HG03457 (cell line): ENCODE measurements around the gene PDCD4.

Experiments
- ATAC-seq: cut with Tn5 transposase; IDR thresholded peaks from one replicate; pipeline ENCODE4 v1.9.1; 2021; ENCODE audit warnings: moderate number of reproducible peaks; ENCODE audit not compliant: unreplicated experiment

PDCD4 gene

GRCh38 chr10:110841767-110842267, 29.9 kb upstream of the PDCD4 start:
- peak; percentile 51 for ATAC-seq

GRCh38 chr10:110842326-110842904, 29.3 kb upstream of the PDCD4 start:
- ATAC-seq: no peak

DNA sequence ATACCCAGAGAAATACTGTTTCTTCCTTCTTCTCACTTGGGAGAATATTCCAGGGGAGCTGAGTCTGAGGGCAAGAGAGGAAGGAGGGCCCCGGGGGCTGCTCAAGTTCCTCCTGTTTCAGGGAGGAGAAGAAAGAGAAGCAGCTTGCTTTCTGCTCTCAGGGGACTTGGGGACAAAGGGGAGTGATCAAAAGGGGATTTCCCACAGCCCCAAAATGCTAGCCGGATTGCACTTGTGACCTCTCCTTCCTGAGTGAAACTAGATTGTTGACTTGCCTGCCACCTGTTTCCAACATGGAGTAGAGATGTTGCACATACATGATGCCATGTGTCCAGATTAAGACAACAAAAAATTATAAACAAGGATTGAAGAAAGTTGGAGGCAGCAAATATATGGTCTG, 28.7 kb upstream of the PDCD4 start:
- peak; percentile 83 for ATAC-seq

DNA sequence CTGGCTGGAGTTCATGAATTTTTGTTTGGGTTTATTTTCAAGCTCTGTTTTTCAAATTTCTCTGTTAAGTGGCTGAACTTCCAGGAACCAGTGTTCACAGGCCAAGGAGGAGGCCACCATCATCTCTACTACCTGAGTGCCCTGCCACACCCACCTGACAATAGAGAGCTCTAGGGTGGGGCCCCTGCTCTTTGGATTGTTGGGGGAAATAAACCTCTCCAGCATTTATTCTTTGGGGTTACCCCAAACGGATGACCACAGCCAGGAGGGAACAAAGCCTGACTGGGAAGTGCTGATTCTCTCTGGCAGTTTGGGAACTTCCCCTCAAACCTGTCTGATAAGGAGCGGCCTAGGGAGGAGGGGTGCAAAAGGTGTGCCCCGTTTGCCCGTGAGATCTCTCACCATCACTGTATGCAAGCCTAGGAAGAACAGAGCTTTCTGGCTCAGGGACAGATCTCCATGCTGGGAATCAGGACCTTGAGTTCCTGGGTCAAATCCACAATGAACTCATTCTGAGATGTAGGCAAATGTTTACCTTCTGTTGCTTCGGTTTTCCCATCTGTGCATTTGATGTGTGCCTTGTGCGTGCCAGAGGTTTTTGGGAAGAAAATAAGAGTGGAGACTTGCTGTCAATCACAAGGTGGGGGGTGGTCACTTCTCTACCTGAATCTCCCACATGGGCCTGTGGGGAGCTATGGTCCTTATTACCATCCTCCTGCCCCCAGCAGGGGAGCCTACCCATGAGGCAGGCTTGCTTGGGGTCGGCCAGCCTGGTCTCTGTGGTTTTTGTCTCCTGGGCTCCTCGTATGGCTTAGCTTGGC, 27.7 kb upstream of the PDCD4 start:
- ATAC-seq: no peak

GRCh38 chr10:110844617-110844881, 27.2 kb upstream of the PDCD4 start:
- ATAC-seq: no peak

DNA sequence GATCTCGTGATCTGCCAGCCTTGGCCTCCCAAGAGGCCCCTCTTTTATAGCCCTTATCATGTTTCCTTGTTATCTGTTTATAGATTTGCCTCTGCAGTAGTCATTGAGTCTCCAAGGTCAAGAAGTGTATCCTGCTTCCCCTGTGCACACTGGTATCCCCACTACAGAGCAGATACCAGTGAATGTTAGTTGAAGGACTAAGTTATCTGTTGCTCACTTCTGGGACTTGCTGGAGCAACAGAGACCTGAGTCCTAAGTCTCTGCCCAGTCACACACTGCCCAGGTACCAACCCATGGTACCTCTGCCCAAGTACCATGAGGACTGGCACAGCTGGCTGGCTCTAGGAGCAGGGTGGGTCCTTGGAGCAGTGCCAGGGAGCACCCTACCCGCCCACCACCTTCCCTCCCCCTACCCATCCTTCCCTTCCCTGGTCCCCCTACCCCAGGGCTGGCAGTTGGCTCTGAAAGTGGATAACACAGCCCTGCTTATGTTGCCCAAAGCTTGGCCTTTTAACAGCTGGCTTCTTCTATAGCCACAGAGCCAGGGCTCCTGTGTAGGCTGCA, 26.5 kb upstream of the PDCD4 start:
- no peak for ATAC-seq

DNA sequence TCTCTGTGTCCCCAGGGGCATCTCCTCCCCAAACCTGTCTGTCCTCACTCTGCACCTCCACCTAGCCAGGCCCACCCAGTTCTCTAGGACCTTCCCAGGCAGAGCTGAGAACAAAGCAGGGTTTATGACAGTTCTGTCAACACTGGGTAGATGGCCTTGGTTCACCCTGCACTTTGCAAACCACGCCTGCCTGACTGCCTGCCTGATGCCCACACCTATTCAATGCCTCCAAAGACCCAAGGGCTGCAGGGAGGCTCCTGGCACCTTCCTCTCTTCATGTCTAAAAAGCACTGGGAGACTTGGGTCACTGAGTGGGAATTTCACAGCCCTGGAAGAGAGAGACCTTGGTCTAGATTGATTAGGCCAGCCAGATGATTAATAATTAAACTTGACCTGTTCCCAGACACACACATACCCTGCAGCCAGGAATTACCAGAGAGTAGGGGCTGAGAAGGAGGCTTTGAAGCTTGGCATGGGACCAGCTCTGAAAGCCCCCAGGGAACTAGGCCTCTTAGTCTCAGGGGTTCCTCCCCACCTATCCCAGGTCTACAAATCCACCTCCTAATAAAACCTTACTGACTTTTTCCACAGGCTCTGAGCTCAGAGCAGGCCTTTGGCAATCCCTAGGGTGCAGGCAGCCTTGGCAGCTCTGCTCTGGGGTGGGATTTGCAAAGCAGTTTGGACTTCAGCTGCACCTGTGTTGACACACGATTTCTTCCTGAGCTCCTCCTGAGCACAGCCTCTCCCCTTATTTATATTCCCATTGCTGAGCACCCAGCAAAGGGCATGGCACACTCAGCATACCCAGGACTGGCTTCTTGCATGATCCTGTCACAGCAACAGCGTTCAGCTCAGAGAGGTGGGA, 25.7 kb upstream of the PDCD4 start:
- ATAC-seq: no peak

DNA sequence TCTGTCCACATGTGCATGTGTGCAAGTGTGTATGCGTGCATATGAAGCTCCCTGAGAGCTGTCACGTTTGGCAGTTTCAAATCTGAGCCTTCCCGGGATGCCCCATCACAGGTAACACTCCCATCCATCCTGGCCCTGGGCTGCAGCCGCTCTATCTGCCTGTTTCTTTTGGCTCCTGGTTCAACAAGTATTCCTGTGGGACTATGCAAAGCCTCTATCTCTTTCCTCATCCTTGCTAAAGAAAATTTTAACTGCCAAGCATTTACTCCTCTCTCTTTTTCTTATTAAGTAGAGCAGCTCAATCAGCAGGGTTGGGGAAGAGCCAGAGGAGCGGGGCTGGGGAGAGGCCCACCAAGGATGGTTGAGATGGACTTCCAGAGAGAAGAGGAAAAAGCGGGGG, 24.4 kb upstream of the PDCD4 start:
- no peak for ATAC-seq

GRCh38 chr10:110848106-110848505, 23.6 kb upstream of the PDCD4 start:
- ATAC-seq: no peak

- ATAC-seq: no peak
These were observed 21.6 kb upstream of the PDCD4 start for GRCh38 chr10:110850099-110850498.

DNA sequence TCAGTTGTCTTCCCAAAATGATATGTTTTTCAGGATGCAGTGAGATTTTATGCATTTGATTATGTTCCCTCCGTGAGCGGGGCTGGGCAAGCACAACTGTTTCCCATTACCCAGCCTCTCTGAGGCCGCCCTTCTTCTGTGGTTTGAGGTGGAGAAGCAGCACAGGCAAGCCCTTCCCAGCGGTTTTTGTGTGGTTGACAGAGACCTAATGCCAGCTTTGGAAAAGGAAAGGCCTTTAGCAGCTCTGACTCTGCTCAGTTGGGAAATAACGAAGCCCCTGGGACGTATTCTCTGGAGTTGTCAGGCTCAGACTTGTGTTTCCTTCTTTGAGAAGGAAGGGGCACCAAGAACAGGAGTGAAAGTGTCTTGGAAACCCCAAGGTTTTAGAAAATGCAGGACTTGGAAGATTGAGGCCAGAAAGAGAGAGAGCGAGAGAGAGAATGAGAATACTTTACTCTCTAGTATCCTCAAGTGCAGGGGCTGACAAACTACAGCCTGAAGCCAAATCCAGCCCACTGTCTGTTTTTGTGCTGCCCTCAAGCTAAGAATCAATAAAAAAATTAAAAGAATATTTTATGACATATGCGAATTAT, 20.6 kb upstream of the PDCD4 start:
- no peak for ATAC-seq

DNA sequence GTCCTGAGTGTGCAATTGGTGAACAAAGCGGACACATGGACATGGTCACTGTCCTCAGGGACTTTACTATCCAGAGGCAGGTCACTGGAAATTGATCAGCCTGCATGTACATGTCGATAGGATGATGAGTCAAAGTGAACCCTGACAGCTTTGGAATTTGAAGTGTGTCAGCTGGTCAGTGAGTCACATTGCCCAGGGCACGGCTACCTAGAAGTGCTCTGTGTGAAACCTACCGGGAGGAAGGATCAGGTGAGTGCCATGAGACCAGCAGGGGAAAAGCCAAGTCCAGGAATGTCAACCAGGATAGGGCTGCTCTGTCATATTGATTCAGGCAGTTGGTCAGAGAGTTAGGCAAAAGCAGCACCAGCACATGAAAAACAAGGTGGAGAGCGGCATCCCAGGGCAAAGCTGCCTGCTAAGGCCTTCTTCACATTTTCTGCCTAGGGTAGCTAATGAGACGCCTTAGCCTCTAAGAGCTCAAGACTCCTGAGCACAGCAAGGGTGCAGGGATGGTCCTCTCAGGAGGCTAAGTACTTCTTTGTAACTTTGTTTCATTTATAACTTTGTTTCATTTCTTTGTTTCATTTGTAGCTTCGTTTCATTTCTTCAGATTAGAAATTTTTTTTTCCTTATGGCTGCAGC, 19.4 kb upstream of the PDCD4 start:
- no peak for ATAC-seq

GRCh38 chr10:110852947-110853346, 18.8 kb upstream of the PDCD4 start:
- no peak for ATAC-seq

GRCh38 chr10:110853921-110854605, 17.7 kb upstream of the PDCD4 start:
- ATAC-seq: no peak

- no peak for ATAC-seq
These were observed 14.2 kb upstream of the PDCD4 start for GRCh38 chr10:110857265-110858171.

DNA sequence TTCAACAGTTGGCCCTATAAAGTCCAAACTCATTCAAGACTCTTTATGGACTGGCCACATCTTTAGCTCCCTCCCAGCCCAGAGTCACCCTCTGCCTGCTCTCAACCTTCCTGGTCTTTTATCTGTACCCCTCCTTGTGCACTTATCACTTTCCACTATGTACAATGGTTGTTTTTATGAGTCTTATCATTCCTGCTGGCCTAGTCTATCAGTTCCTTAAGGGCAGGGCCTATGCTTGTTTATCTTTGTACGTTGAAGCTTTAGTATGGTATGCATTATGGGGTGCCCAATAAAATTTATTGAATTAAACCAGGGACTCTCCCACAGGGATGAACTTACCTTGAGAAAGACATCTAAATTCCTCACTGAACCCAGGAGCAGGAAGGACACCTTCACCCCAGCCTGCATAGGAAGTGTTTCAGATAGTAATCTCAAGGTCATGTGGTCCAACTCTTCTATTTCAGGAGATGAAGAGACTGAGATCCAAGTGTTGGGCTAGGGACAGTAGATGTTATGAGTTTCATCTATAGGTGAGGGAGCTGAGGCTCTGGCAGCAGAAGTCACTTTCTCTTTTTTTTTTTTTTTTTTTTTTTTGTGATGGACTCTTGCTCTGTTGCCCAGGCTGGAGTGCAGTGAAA, 13.3 kb upstream of the PDCD4 start:
- no peak for ATAC-seq

DNA sequence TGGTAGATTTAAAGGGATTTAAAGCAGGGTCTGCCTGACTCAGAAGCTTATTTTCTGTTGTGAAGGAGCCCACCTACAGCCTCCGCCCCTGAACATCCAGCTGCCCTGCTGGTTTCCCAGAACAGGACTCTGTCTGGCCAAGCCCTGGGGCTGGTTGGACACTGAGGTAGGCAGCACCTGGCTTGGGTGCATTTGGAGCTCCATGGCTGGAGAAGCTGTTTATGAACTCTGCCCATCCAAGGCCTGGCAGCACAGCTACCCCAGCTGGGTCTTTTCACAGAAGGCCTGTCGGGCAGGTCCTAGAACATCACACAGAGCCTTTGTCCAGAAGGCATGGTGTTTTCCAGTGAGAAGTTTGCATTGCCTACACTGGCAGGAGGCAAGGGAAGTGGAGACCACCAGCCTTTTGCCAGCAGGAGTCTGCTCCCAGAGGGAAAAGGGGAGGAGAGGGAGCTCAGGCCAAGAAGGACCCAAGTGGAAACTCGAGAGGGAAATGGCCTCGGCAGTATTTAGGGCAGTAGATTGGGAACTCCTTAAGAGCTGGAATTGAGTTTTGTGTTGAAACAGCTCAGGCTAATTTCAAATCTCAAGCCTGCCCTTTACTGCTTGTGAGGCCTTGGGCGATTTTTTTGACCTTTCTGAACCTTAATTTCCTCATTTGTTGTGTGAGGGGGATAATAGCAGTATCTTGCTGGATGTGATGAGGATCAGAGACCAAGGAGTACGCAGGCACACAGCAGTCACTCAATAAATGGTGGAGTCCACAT, 12.3 kb upstream of the PDCD4 start:
- ATAC-seq: no peak

GRCh38 chr10:110859973-110860376, 11.8 kb upstream of the PDCD4 start:
- no peak for ATAC-seq
